Fibroblast of villous mesenchyme (primary cell): Measurements from ENCODE around the gene SEPTIN6. TPM values are rescaled to one million over a fixed set of nuclear protein-coding genes. Genes with fewer than 3 reads are reported as not detected.
A peak's percentile ranks its signal among the peaks of the same experiment; 100 is the strongest.

Experiments used
- DNase-seq: peaks from one replicate; pipeline ENCODE4 v3.0.0-alpha.2; 2010; ENCODE audit warnings: low read depth
- H3K4me3 ChIP-seq: 2 replicates; pipeline ENCODE4 v1.5.1; 2011; ENCODE audit warnings: low read depth, mild to moderate bottlenecking, low read length
- total RNA-seq: library from RNA; depleted of rRNA; stranded (reverse); fragments of >200 nt; gene quantifications from 2 replicates; pipeline ENCODE4 v1.2.3, GENCODE V29; 2012
- TF ChIP-seq, protein P1 (sequence below): IDR thresholded peaks from 2 replicates; pipeline ENCODE4 v1.5.1; 2012; ENCODE audit warnings: low read depth, mild to moderate bottlenecking, low read length; ENCODE audit not compliant: insufficient read depth

SEPTIN6 gene
- total RNA-seq, 1 donor = 17.7 TPM

DNA sequence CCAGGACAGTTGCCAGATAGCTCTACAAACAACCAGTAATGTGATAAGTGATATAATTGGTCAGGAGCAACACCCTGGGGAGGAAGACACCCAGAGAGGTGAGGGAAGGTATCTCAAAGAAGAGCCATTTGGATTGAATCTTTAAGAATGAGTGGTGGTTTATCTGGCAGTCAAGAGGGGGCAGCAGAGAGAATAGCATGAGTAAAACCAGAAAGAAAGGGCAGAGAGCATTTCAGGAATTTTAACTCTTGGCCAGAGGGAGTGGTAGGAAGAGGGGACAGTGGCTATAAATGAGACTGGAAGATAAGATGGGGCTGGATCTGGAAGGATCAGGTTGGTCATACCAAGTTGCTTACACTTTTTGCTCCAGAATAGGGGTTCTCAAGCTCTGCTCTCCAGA, 5.9 kb upstream of the SEPTIN6 start:
- TF ChIP-seq, protein P1, sequence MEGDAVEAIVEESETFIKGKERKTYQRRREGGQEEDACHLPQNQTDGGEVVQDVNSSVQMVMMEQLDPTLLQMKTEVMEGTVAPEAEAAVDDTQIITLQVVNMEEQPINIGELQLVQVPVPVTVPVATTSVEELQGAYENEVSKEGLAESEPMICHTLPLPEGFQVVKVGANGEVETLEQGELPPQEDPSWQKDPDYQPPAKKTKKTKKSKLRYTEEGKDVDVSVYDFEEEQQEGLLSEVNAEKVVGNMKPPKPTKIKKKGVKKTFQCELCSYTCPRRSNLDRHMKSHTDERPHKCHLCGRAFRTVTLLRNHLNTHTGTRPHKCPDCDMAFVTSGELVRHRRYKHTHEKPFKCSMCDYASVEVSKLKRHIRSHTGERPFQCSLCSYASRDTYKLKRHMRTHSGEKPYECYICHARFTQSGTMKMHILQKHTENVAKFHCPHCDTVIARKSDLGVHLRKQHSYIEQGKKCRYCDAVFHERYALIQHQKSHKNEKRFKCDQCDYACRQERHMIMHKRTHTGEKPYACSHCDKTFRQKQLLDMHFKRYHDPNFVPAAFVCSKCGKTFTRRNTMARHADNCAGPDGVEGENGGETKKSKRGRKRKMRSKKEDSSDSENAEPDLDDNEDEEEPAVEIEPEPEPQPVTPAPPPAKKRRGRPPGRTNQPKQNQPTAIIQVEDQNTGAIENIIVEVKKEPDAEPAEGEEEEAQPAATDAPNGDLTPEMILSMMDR = peak; percentile 69
- no peak overlapping the region for H3K4me3 ChIP-seq
- peak; percentile 65 for DNase-seq

- DNase-seq = no peak
- TF ChIP-seq, protein P1 = no peak
- no peak overlapping the region for H3K4me3 ChIP-seq
Observed at GRCh38 chrX:119696251-119696890, 3.4 kb upstream of the SEPTIN6 start.

- no peak overlapping the region for H3K4me3 ChIP-seq
- TF ChIP-seq, protein P1 = no peak
- no peak for DNase-seq
Observed at GRCh38 chrX:119695535-119696050, 2.6 kb upstream of the SEPTIN6 start.

GRCh38 chrX:119694601-119695534, 1.9 kb upstream of the SEPTIN6 start:
- TF ChIP-seq, protein P1 = no peak
- H3K4me3 ChIP-seq = no peak overlapping the region

GRCh38 chrX:119693996-119694451, 1.1 kb upstream of the SEPTIN6 start:
- TF ChIP-seq, protein P1 = no peak
- DNase-seq = no peak
- H3K4me3 ChIP-seq = no peak overlapping the region

More at GRCh38 chrX:119694601-119695534, 1.9 kb upstream of the SEPTIN6 start:
- no peak for DNase-seq

- peak overlapping the region; percentile 68 for H3K4me3 ChIP-seq
- TF ChIP-seq, protein P1 = no peak
- peak; percentile 63 for DNase-seq
Observed at GRCh38 chrX:119692191-119693039, 553 bp downstream of the SEPTIN6 start.
